ENCODE measurements around the gene AMZ2.
"Not testable (repeated sequence)": the region's sequence is repeated elsewhere in the genome, so short reads cannot be mapped to it uniquely, and the experiment has no call there.

AMZ2 gene

DNA sequence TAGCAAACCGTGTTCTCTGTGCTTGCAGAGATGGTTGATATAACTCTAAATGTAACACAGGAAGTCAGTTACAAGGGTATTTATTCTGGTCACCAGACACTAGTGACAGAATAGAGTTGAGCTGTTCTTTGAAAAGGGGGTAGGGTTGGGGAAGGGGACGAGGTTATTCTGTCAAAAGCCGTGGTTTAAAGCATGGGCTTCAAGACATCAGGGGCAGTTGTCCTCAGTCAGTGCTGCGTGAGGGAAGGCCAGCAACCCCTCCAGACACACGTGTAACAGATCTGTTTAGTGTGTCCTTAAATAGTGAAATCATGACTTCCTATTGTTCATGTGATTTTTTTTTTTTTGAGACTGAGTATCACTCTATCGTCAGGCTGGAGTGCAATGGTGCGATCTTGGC lies 5.6 kb downstream of the AMZ2 start:
- DNase-seq (ENCODE audit: low spot score): not testable (repeated sequence)

DNA sequence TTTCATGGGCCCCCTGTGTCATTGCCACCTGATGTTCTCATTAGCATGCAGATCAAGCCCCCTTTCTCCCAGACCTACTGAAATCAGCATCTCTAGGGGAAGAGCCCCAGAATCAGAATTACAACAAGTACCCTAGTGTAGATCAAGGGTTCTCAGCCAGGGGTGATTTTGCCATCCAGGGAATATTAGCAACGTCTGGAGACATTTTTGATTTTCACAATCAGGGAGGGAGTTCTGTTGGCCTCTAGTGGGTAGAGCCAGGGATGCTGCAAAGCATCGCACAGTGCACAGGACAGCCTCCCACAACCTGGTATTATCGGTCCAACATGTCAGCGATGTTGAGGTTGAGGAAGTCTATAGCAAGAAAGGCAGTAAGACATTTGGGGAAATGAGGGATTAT lies 7.3 kb downstream of the AMZ2 start:
- DNase-seq (ENCODE audit: low spot score): no peak

DNA sequence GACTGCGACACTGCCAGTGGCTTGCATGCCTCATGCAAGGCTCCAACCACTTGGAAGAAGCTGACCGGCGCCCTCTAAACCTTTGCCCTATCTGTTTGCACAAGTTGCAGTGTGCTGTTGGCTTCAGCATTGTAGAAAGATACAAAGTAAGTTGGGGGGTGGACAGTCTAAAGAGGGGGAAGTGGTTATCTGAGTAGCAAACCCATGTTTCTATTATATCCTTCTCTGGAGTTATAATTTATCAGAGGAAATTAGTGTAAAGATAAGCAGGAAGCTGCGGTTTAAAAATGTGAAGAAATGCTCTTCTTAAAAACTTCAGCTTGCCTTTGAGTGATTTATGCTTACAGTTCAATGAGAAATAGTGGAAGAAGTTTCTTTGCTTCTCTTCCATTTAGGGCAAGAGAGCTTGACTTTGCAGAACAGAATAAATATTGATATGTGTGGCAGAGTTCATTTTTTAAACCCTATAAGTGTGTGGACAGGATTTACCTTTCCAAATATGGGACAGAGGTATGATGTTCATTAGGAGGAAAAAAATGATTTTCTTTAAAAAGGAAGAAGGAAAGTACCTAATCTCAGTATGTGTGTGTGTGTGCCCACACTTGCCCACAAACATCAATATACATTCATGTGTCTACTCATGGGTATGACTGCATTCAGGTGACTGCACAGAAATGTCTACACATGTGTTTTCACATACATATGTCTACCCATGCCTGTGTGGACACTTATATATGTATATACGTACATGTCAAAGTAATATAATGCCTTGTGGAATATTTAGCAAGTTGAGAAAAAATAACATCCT lies 8.1 kb downstream of the AMZ2 start:
- DNase-seq (ENCODE audit: low spot score): no peak

DNA sequence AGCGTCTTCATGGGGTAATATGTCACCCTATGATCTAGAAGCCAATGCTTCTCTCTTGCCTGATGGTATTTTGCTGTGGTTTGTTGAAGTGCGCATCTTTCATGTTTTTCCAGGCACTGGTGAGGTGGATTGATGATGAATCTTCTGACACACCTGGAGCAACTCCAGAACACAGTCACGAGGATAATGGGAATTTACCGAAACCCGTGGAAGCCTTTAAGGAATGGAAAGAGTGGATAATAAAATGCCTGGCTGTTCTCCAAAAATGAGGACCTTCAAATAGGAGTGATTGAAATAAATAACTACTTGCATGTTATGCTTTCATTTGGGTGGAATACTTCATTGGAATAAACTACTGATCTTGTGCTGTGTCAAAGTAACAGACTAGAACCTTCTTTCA lies 8.9 kb downstream of the AMZ2 start:
- DNase-seq (ENCODE audit: low spot score): not testable (repeated sequence)

DNA sequence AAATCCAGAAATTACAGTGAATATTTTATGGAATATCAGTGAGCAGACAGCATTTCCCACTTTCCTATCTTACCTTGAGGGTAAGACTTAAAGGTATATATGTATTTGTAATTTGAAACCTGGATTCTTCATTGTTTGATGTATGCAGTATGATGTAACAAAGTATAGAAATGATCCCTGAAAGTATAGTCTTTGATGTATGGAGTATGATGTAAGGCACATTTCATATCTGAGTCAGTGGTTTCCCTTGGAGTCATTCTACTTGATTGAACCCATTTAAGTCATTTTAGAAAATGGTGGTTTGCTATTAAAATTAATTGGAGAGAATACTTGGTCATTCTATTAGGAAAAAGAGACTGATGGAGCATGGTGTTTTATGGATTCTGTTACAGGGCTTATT lies 10.1 kb downstream of the AMZ2 start:
- no peak for DNase-seq (ENCODE audit: low spot score)

DNA sequence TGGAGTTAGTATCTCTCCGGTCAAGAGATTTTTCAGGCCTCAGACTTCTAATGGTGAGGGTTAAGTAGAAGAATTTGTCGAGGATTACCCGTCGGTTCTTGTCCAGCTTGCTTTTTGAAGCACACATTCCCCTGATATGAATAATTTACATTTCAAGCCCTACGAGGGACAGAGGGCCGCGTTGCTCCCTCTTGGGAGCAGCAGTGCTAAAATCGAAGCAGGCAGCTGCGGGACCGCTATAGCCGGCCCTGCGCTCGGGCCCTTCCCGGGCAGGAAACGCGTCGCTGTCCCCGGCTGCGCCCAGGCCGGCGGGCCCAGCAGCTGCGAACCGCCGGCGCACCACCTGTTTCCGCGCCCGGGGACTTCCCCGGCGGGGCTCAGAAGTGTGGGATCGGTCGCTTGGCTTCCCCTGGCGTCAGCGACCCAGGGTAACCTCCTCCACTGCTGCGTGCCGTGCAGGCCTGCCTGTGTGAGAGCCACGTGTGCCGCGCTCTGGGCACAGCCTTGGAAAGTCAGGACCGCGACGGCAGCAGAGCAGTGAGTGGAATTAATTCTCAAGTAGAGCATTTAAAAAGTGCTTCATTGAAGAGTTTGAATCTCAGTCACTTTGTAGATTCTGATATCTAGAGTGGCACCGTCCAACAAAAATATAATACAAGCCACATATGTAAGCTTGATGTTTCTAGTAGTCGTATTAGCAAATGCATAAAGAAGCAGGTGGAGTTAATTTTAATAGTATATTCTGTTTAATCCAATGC lies 11.2 kb downstream of the AMZ2 start:
- DNase-seq (ENCODE audit: low spot score): not testable (repeated sequence)

DNA sequence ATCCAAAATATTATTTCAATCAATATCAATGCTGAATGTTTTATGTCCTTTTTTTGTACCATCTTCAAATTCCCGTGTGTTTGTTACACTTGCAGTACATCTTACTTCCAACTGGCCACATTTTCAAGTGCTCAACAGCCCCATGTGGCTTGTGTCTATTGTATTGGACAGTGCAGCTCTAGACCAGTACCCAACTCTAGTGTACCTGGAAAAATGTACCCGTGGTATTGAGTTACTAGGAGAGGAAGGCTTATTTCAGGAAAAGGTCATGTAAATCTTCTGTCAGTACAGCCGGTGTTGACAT lies 11.8 kb downstream of the AMZ2 start:
- DNase-seq (ENCODE audit: low spot score): not testable (repeated sequence)

DNA sequence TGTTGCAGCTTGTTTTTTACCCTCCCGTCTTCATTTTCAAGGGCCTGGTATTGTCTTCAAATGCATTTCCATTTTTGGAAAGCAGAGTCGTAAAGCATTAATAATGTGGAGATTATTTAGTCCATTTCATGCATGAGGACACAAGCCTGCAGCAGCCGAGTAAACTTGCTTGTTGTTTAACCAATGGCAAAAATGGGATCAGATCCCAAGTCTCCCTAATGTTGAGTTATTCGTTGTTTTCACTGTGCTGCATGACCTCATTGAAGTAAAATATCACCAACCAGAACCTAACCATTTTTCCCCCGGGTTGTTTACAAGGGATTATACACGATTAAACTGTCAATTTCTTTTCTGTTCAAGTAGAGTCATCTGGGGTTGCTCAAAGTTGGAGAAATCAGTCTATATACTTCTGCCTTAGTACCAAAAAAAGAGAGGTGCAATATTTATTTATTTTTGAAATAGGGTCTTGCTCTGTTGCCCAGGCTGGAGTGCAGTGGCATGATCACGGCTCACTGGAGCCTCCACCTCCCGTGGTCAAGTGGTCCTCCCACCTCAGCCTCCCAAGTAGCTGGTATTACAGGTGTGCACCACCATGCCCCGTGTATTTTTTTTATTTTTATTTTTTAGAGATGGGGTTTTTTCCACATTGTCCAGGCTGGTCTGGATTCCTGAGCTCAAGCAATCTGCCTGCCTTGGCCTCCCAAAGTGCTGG lies 12.4 kb downstream of the AMZ2 start:
- no peak for DNase-seq (ENCODE audit: low spot score)

DNA sequence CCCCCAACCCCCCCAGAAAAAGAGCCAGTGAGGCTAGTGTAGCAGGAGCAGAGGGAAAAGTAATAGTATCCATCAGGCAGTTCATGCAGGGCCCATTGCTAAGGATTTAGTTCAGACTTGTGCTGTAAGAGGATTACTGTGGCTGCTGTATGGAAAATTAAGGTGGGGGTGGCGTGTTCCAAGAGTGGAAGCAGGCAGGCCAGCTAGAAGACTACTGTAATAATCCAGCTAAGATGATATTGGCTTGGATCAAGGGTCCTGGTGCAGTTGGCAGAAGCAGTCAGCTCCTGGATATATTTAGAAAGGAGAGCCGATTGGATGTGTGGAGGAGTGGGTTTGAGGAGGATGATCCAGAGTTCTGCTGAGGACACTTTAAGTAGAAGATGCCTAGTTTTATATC lies 14.6 kb downstream of the AMZ2 start:
- DNase-seq (ENCODE audit: low spot score): not testable (repeated sequence)

DNA sequence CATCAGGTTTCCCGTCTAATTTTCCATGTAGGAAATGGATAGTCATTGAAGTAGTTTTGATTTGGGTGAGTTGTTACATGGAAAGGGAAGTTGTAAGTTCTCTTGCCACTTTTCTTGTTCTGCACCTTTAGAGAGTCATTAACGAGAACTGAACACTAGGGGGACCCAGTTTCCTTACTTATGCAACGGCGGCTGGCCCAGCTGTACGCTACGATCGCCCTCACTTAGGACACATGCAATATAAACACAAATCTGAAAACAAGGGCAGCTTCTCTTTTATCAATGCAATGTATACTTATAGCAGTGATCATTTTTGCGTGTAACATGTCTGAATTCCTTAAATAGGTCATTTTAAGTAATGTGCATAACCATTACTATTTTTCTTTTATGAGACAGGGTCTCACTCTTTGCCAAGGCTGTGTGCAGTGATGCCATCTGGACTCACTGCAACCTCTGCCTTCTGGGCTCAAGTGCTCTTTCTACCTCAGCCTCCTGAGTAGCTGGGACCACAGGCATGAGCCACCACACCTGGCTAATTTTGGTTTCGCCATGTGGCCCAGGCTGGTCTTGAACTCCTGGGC lies 15.3 kb downstream of the AMZ2 start:
- not testable (repeated sequence) for DNase-seq (ENCODE audit: low spot score)

DNA sequence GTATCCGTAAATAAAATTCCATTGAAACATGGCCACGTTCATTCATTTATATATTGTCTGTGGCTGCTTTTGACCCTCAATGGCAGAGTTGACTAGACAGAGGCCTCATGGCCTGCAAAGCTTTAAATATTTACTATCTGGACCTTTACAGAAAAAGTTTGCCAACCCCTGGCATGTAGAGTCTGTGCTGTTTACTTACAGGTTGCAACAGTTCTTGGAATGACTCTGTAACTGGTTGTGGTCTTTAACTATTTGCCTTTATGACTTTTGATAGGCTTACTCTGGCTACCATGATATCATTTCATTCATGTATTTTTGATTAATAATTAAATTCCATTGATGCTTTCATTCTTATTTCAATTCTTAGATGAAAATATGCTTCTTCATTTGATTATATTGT lies 18.0 kb downstream of the AMZ2 start:
- not testable (repeated sequence) for DNase-seq (ENCODE audit: low spot score)

DNA sequence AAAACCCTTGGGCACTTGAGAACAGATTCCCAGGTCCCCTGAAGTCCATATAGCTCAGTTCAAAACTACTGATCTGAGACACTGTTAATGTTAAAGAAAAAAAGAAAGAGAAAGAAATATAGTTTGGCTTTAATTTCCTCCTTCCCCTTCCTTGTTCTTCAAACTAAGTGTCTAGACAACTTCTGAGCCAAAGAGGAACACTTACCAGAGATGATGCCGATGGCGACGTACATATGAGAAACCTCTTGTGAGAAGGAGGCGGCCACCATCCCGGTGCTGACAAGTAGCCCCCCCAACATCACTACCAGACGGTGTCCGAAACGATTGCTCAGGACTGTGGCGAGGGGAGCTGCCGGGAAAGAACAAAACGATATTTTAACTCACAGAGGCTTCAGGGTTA lies 25.9 kb downstream of the AMZ2 start:
- DNase-seq (ENCODE audit: low spot score): no peak

DNA sequence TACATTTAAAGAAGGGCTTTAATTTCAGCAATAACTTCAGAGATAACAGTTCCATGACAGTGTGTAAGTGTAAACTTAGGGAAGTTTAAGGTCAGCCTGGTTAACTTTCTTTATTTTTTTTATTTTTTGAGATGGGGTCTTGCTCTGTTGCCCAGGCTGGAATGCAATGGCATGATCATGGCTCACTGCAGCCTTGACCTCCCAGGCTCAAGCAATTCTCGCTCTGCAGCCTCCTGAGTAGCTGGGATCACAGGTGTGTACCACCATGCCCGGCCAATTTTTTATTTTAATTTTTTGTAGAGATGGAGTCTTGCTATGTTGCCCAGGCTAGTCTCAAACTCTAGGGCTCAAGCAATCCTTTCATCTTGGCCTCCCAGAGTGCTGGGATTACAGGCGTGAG lies 28.5 kb downstream of the AMZ2 start:
- not testable (repeated sequence) for DNase-seq (ENCODE audit: low spot score)

DNA sequence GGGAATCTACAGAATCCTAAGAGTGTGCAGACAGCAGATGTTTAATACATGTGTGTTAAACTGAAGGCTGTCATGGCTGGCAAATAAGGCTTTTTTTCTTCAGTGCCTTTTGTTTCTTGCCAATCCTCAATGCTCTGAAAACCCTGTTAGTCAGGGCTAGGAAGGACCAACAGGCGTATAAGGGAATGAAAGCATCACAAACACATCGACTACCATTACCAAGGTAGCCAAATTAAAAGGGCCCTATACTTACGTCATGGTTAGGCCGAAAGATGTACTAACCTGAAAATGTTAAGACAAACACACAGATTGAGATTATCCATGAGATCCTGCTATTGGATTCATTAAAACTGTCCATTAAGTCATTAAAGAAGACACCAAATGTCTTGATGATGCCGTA lies 30.0 kb downstream of the AMZ2 start:
- no peak for DNase-seq (ENCODE audit: low spot score)

DNA sequence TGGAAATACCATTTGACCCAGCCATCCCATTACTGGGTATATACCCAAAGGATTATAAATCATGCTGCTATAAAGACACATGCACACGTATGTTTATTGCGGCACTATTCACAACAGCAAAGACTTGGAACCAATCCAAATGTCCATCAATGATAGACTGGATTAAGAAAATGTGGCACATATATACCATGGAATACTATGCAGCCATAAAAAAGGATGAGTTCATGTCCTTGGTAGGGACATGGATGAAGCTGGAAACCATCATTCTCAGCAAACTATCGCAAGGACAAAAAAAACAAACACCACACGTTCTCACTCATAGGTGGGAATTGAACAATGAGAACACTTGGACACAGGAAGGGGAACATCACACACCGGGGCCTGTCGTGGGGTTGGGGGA lies 34.1 kb downstream of the AMZ2 start:
- not testable (repeated sequence) for DNase-seq (ENCODE audit: low spot score)

DNA sequence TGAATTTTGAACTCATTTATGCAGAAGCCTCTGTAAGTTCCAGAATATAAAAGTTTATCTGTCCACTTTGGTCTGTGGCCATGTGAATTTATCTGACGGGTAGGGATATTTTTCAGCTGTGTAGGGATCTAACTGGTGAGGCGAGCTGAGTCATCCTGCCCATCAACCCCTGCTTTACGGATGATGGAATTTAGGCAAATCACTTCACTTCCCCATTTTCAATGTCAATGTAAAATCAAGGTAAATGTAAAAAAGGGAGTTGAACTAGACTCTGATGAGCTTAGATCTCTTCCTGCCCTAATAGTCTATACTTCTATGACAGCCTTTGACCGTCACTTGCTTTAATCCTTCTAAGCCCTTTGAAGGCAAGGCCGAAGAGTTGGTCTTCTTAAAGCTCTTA lies 40.5 kb downstream of the AMZ2 start:
- DNase-seq (ENCODE audit: low spot score): no peak

DNA sequence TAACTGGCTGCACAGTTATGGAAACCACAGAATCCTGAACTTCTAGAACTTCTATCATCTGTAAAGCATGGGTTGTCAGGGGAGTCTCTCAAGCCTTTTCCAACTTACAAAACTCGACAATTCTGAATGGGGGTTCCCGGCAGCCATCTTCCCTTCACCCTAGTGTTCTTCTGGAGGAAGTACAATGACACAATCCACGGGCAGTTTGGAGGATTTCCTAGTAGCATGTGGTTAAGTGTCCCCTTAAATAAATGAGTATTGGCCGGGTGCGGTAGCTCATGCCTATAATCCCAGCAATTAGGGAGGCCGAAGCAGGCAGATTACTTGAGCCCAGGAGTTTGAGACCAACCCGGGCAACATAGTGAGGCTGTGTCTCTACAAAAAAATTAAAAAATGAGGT lies 41.0 kb downstream of the AMZ2 start:
- no peak for DNase-seq (ENCODE audit: low spot score)

DNA sequence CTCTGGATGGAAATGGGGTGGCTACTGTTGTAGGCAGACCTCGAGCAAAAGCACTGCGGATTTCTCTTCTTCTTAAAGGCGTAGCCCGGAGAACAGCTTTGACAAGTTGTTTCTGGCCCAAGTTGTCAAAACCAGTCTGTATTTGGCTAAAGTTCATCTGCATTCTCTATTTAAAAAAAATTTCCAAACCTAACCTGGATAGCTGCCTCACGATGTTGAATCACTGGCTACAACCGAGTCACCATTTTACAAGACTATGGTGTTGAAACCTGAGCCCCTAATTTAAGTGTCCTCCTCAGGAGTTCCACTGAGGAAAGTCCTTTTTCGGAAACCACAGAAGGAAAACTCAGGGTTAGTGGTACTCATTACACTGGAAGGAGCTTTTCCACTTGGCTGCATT lies 41.6 kb downstream of the AMZ2 start:
- DNase-seq (ENCODE audit: low spot score): no peak

DNA sequence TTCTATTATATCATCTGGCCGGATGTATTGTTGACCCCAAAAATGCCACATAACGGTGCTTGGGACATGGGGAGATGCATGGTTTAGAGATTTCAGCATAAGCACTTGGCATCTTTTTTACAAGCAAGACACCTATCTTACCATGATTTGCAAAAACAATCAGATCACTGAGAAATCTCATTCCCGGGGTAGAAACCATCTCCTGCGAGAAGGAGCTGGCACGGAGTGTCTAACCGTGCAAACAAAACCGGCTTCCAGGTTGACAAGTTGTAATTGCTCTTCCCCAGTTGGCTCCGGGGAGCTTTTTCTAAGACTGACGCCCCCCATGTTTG lies 42.1 kb downstream of the AMZ2 start:
- no peak for DNase-seq (ENCODE audit: low spot score)

DNA sequence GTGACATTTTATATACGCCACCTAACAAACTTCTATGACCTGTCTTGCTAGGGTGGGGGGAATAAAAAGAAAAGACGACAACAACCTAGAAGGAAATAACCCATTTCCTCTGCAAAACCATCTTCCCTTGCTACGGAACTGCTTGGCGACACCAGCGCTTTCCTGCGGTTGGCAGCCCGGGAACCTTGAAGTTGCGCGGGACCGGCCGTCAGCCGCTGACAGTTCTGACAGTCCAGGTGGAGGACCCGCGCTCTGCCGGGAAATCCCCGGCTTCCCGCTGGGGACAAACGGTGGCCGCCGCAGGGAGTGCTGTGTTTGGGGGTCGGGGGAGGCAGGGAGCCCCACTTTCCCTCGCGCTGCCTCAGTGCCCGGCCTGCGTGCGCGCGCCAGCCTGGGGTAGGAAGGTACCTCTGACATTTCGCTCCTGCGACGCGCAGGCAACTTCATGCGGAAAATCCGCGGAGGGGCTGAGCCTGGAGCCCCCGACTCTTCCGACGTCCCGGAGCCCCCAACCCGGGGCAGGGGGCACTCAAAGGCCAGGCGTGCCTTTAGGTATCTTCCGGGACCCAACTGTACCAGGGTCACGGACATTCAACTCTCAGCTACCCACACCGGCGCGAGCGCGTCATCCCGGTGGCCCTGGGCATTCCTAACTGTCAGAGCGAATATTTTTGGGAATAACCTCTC lies 42.6 kb downstream of the AMZ2 start:
- DNase-seq (ENCODE audit: low spot score): peak; percentile 66

DNA sequence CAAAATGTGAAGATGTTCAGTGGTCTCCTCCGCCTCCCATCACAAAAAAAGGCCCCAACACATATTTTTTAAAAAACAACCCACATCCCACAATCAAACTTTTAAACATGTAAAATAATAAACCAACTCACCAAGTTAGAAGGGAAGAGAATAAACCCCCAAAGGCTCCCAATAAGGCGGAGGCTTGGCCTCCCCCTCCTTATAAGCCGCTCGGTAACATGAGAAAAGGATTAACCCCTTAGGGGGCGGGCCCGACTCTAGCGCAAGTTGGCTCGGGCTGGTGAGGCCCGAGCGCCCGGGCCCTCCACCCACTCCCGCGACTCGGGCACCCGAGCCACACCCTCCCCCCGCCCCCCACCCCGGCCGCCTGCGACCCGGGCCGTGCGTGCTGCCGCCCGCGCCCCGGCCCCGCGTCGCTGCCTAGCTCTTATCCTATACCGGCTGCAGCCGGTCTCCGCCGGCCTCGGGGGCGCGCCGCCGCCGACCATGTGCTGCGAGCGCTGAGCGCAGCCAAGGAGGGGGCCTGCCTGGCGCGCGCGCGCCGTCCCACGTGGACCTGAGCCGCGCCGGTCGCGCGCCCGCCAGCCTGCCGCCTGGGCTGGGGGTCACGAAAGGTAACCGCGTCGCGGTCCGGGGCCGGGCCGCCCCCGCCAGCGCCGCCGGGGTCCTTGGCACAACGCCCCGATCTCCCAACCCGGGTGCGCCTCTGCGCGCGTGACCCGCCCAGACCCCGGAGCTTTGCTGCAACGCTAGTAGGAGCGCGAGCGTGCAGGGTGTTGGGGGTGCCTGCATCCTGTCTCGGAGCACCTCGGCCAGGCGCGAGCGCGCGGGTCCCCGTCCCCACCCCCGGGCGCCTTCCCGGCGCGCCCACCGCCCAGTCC lies 43.4 kb downstream of the AMZ2 start, which contains the start of the genes ARSG and SLC16A6:
TSS of gene ARSG (plus strand) at position 541 of the 881 bp plus-strand sequence. CDS start 15,999 bp downstream, outside the sequence.
TSS of gene SLC16A6 (minus strand) at position 173 of the 881 bp plus-strand sequence. CDS start 12,807 bp downstream, outside the sequence.
- DNase-seq (ENCODE audit: low spot score): peak; percentile 88

Measured in HuH-7 (cell line).